ENCODE results near the gene INTS12.

Gene INTS12

GRCh38 chr4:105679186-105679585 lies 29.3 kb downstream of the INTS12 start:
- DNase-seq: no peak

- no peak for DNase-seq
Observed at GRCh38 chr4:105677709-105678108, 30.8 kb downstream of the INTS12 start.

- DNase-seq: no peak
Observed at GRCh38 chr4:105674011-105674410, 34.5 kb downstream of the INTS12 start.

GRCh38 chr4:105671301-105671700 lies 37.2 kb downstream of the INTS12 start:
- DNase-seq: no peak

GRCh38 chr4:105670684-105671083 lies 37.8 kb downstream of the INTS12 start:
- no peak for DNase-seq

GRCh38 chr4:105666693-105667092 lies 41.8 kb downstream of the INTS12 start:
- no peak for DNase-seq

GRCh38 chr4:105662935-105663675 lies 45.4 kb downstream of the INTS12 start:
- DNase-seq: no peak

GRCh38 chr4:105661028-105661427 lies 47.5 kb downstream of the INTS12 start:
- DNase-seq: no peak

- DNase-seq: no peak
Observed at GRCh38 chr4:105659190-105659589, 49.3 kb downstream of the INTS12 start.

GRCh38 chr4:105657117-105657765 lies 51.2 kb downstream of the INTS12 start:
- no peak for DNase-seq

GRCh38 chr4:105652286-105652888 lies 56.1 kb downstream of the INTS12 start:
- DNase-seq: no peak

GRCh38 chr4:105651884-105652283 lies 56.6 kb downstream of the INTS12 start:
- no peak for DNase-seq

- no peak for DNase-seq
Observed at GRCh38 chr4:105650190-105650589, 58.3 kb downstream of the INTS12 start.

GRCh38 chr4:105645440-105645839 lies 63.0 kb downstream of the INTS12 start:
- DNase-seq: no peak

GRCh38 chr4:105644257-105644656 lies 64.2 kb downstream of the INTS12 start:
- DNase-seq: no peak

GRCh38 chr4:105641845-105642244 lies 66.6 kb downstream of the INTS12 start:
- DNase-seq: no peak

GRCh38 chr4:105637408-105638176 lies 70.9 kb downstream of the INTS12 start:
- DNase-seq: peak; percentile 28

- DNase-seq: no peak
Observed at GRCh38 chr4:105634402-105635080, 73.9 kb downstream of the INTS12 start.

- DNase-seq: no peak
Observed at GRCh38 chr4:105633241-105633640, 75.2 kb downstream of the INTS12 start.

Data from right hindlimb (tissue), 1 donor.